ENCODE measurements around the gene MMP8.
"Not testable (repeated sequence)": the region's sequence is repeated elsewhere in the genome, so short reads cannot be mapped to it uniquely, and the experiment has no call there.

MMP8 gene

GRCh38 chr11:102749101-102749722 lies 24.5 kb upstream of the MMP8 start:
- TF ChIP-seq, protein P1, sequence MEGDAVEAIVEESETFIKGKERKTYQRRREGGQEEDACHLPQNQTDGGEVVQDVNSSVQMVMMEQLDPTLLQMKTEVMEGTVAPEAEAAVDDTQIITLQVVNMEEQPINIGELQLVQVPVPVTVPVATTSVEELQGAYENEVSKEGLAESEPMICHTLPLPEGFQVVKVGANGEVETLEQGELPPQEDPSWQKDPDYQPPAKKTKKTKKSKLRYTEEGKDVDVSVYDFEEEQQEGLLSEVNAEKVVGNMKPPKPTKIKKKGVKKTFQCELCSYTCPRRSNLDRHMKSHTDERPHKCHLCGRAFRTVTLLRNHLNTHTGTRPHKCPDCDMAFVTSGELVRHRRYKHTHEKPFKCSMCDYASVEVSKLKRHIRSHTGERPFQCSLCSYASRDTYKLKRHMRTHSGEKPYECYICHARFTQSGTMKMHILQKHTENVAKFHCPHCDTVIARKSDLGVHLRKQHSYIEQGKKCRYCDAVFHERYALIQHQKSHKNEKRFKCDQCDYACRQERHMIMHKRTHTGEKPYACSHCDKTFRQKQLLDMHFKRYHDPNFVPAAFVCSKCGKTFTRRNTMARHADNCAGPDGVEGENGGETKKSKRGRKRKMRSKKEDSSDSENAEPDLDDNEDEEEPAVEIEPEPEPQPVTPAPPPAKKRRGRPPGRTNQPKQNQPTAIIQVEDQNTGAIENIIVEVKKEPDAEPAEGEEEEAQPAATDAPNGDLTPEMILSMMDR (IDR thresholded peaks at IDR 0.05; ENCODE audit: low read depth, low read length, missing control alignments), result no peak
- no peak overlapping the region for H3K4me3 ChIP-seq (replicated peaks; ENCODE audit: low read depth, low read length)
- DNase-seq (ENCODE audit: extremely low read depth, low read depth), result no peak

- DNase-seq (ENCODE audit: extremely low read depth, low read depth); H3K4me3 ChIP-seq (replicated peaks; ENCODE audit: low read depth, low read length): not testable (repeated sequence)
These were observed 22.2 kb upstream of the MMP8 start for GRCh38 chr11:102746746-102747578.

GRCh38 chr11:102734650-102735049 lies 9.9 kb upstream of the MMP8 start:
- H3K4me3 ChIP-seq (replicated peaks; ENCODE audit: low read depth, low read length), result no peak overlapping the region
- TF ChIP-seq, protein P1 (IDR thresholded peaks at IDR 0.05; ENCODE audit: low read depth, low read length, missing control alignments), result no peak
- no peak for DNase-seq (ENCODE audit: extremely low read depth, low read depth)

- H3K4me3 ChIP-seq (replicated peaks; ENCODE audit: low read depth, low read length), result no peak overlapping the region
- no peak for DNase-seq (ENCODE audit: extremely low read depth, low read depth)
- TF ChIP-seq, protein P1 (IDR thresholded peaks at IDR 0.05; ENCODE audit: low read depth, low read length, missing control alignments), result peak; percentile 85
These were observed 8.6 kb upstream of the MMP8 start for GRCh38 chr11:102733232-102733875.

DNA sequence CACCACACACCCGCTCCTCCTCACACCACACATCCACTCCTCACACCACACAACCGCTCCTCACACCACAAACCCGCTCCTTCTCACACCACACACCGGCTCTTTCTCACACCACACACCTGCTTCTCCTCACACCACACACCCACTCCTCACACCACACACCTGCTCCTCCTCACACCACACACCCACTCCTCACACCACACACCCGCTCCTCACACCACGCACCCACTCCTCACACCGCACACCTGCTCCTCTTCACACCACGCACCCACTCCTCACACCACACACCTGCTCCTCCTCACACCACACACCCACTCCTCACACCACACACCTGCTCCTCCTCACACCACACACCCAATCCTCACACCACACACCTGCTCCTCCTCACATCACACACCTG lies 6.2 kb upstream of the MMP8 start:
- H3K4me3 ChIP-seq (replicated peaks; ENCODE audit: low read depth, low read length); DNase-seq (ENCODE audit: extremely low read depth, low read depth): not testable (repeated sequence)

GRCh38 chr11:102729849-102730815 lies 5.4 kb upstream of the MMP8 start:
- TF ChIP-seq, protein P1 (IDR thresholded peaks at IDR 0.05; ENCODE audit: low read depth, low read length, missing control alignments), result no peak
- no peak overlapping the region for H3K4me3 ChIP-seq (replicated peaks; ENCODE audit: low read depth, low read length)
- peak; percentile 81 for DNase-seq (ENCODE audit: extremely low read depth, low read depth)

DNA sequence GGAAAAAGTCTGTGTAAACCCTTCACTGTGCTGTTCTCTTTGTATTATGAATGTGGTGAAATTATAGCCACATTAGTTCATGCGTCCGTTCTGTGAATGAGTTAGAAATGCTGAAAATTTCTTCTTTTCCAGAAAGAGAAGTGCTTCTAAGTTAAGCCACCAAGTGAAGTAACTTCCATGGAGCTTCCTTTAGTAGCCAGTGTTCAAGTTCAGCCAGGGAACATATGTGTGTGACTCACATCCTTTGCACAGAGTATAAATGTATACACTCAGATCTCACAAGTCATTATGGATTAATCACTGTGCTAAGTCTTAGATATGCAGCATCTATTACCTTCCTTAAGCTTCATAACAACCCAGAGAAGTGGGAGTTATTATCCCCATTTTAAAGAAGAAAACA lies 3.1 kb upstream of the MMP8 start:
- DNase-seq (ENCODE audit: extremely low read depth, low read depth), result peak; percentile 86
- TF ChIP-seq, protein P1 (IDR thresholded peaks at IDR 0.05; ENCODE audit: low read depth, low read length, missing control alignments), result no peak
- H3K4me3 ChIP-seq (replicated peaks; ENCODE audit: low read depth, low read length), result no peak overlapping the region

Measured in HFF-Myc (cell line).